ENCODE data around the gene RAB11B. TPM values are rescaled to one million over a fixed set of nuclear protein-coding genes. Genes with fewer than 3 reads are reported as not detected.

The RAB11B gene
- total and polyA plus RNA-seq, 2 of the 13 experiments (the other 11 are each of a cell fraction or from before 2014, with no cell fraction given), result 6.0 to 28.4 TPM

DNA sequence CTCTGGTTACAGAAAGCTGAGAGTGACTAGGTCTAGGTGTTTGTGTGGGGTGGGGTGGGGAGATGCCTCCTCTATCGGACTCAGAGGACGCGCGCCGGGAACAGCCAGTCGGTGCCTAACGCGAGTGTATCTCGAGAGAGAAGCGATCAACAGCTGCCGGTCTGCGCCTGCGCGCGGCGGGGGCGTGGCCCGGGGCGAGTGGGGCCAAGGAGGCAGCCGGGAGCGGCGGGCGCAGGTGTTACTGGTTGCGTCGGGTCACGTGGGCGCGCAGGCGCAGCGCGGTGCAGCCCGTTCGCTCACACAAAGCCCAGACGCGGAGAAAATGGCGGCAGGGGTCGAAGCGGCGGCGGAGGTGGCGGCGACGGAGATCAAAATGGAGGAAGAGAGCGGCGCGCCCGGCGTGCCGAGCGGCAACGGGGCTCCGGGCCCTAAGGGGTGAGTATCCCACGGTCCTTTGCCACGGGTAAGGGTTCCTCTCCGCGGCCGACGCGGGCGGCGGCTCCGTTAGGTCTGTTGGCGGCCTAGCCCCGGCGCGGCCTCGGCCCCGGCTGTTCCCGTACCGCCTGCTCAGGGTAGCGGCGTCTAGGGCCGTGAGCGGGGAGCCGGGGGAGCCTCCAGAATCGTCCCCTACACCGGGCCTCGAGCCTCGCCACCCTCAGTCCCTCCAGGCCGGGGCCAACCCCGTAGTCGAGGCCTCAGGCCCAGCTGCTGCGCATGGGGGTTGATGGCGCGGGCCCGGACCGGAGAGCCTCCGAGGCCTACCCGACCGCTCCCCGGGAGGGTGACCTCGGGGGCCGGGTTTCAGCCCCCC, 54.7 kb downstream of the RAB11B start, which contains the start of gene HNRNPM (continued):
- TF ChIP-seq, protein P1, sequence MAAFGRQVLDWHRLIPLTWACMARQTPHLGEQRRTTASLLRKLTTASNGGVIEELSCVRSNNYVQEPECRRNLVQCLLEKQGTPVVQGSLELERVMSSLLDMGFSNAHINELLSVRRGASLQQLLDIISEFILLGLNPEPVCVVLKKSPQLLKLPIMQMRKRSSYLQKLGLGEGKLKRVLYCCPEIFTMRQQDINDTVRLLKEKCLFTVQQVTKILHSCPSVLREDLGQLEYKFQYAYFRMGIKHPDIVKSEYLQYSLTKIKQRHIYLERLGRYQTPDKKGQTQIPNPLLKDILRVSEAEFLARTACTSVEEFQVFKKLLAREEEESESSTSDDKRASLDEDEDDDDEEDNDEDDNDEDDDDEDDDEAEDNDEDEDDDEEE (CRISPR knock-in tag; IDR thresholded peaks at IDR 0.05), result peak; percentile 54; the same call in 1 of the 2 replicates
- TF ChIP-seq TOE1 (CRISPR knock-in tag; IDR thresholded peaks at IDR 0.05) (no peak; the same call in 1 of the 2 replicates), ZSCAN25 (CRISPR knock-in tag; IDR thresholded peaks at IDR 0.05) (no peak; the same call in 1 of the 2 replicates), ZNF143 (CRISPR knock-in tag; IDR thresholded peaks at IDR 0.05) (peak; percentile 73), ZBTB1 (CRISPR knock-in tag; IDR thresholded peaks at IDR 0.05; ENCODE audit: borderline replicate concordance) (no peak), TFE3 (CRISPR knock-in tag; IDR thresholded peaks at IDR 0.05) (peak; percentile 54; the same call in 1 of the 2 replicates), KDM5B (CRISPR knock-in tag; IDR thresholded peaks at IDR 0.05; ENCODE audit: borderline replicate concordance) (peak; percentile 57; the same call in 1 of the 2 replicates), JUNB (CRISPR knock-in tag; IDR thresholded peaks at IDR 0.05; ENCODE audit: borderline replicate concordance) (no peak), ZFP36 (IDR thresholded peaks at IDR 0.05; ENCODE audit: borderline replicate concordance, low read depth, low read length, partially characterized antibody) (peak; percentile 9), ZNF792 (CRISPR knock-in tag; IDR thresholded peaks at IDR 0.05) (no peak), ZNF432 (CRISPR knock-in tag; IDR thresholded peaks at IDR 0.05; ENCODE audit: borderline replicate concordance) (no peak), DR1 (CRISPR knock-in tag; IDR thresholded peaks at IDR 0.05) (0 out of 2 replicates have a peak, but pooled peaks have one; percentile 21), EP300 (IDR thresholded peaks at IDR 0.05; ENCODE audit: low read depth in 2 of 2, low read length in 2 of 2) (0 out of 4 replicates have a peak, but pooled peaks of 1 of the 2 experiments have one; percentile 16), EP300 (CRISPR knock-in tag; IDR thresholded peaks at IDR 0.05; ENCODE audit: borderline replicate concordance) (no peak), ZNF776 (CRISPR knock-in tag; IDR thresholded peaks at IDR 0.05) (peak; percentile 86), ZNF282 (IDR thresholded peaks at IDR 0.05; ENCODE audit: partially characterized antibody) (no peak), CHCHD3 (CRISPR knock-in tag; IDR thresholded peaks at IDR 0.05) (0 out of 2 replicates have a peak, but pooled peaks have one; percentile 15), SIX1 (CRISPR knock-in tag; IDR thresholded peaks at IDR 0.05; ENCODE audit: borderline replicate concordance) (no peak; the same call in 1 of the 2 replicates), RARG (CRISPR knock-in tag; IDR thresholded peaks at IDR 0.05; ENCODE audit: low read depth) (no peak), ZBTB38 (CRISPR knock-in tag; IDR thresholded peaks at IDR 0.05) (peak; percentile 84), DRAP1 (CRISPR knock-in tag; IDR thresholded peaks at IDR 0.05) (peak; percentile 67; the same call in 1 of the 2 replicates)
- TF ChIP-seq, protein P2, sequence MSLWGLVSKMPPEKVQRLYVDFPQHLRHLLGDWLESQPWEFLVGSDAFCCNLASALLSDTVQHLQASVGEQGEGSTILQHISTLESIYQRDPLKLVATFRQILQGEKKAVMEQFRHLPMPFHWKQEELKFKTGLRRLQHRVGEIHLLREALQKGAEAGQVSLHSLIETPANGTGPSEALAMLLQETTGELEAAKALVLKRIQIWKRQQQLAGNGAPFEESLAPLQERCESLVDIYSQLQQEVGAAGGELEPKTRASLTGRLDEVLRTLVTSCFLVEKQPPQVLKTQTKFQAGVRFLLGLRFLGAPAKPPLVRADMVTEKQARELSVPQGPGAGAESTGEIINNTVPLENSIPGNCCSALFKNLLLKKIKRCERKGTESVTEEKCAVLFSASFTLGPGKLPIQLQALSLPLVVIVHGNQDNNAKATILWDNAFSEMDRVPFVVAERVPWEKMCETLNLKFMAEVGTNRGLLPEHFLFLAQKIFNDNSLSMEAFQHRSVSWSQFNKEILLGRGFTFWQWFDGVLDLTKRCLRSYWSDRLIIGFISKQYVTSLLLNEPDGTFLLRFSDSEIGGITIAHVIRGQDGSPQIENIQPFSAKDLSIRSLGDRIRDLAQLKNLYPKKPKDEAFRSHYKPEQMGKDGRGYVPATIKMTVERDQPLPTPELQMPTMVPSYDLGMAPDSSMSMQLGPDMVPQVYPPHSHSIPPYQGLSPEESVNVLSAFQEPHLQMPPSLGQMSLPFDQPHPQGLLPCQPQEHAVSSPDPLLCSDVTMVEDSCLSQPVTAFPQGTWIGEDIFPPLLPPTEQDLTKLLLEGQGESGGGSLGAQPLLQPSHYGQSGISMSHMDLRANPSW (CRISPR knock-in tag; IDR thresholded peaks at IDR 0.05; ENCODE audit: borderline replicate concordance), result no peak
- TF ChIP-seq, protein P3, sequence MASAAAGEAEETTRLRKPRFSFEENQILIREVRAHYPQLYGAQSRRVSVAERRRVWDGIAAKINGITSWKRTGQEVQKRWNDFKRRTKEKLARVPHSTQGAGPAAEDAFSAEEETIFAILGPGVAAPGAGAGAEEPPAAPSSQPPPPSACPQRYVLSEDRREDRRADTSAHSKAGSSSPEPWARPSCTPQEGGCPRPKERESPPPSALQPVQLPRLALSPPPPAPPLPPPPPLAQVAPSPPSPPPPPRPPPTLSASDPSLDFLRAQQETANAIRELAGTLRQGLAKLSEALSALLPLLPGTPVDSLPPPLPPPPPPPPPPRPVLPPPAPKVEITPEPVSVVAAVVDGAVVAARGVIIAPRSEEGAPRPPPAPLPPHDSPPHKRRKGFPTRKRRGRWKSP (CRISPR knock-in tag; IDR thresholded peaks at IDR 0.05), result peak; percentile 61
